SK-N-SH treated with all-trans-retinoic acid at 6 μM for 48 hours (cell line): ENCODE data around the gene SLC38A8.

ENCODE experiments used
- TF ChIP-seq, protein P1 (sequence below): fragments of 250-450 bp; sonication (Bioruptor Pico); IDR thresholded peaks from 2 replicates; pipeline ENCODE4 v1.5.0; 2020; ENCODE audit warnings: mild to moderate bottlenecking, moderate library complexity
- TF ChIP-seq, protein P2 (sequence below): fragments of 250-450 bp; sonication (Bioruptor Pico); IDR thresholded peaks from 2 replicates; pipeline ENCODE4 v1.8.0; 2021; ENCODE audit warnings: low read depth, mild to moderate bottlenecking, moderate library complexity, borderline replicate concordance
- TF ChIP-seq, protein P3 (sequence below): fragments of 250-450 bp; sonication (Bioruptor Pico); IDR thresholded peaks from 2 replicates; pipeline ENCODE4 v1.5.1; 2020; ENCODE audit warnings: low read depth, mild to moderate bottlenecking, moderate library complexity
- TF ChIP-seq, protein P4 (sequence below): fragments of 250-450 bp; sonication (Bioruptor Pico); IDR thresholded peaks from 2 replicates; pipeline ENCODE4 v1.8.0; 2020; ENCODE audit warnings: mild to moderate bottlenecking, moderate library complexity, borderline replicate concordance
- TF ChIP-seq, protein P5 (sequence below): fragments of 250-450 bp; sonication (Bioruptor Pico); IDR thresholded peaks from 2 replicates; pipeline ENCODE4 v1.5.1; 2021; ENCODE audit warnings: mild to moderate bottlenecking, moderate library complexity

GRCh38 chr16:83971165-83972130, 71.1 kb downstream of the SLC38A8 start:
- TF ChIP-seq, protein P1, sequence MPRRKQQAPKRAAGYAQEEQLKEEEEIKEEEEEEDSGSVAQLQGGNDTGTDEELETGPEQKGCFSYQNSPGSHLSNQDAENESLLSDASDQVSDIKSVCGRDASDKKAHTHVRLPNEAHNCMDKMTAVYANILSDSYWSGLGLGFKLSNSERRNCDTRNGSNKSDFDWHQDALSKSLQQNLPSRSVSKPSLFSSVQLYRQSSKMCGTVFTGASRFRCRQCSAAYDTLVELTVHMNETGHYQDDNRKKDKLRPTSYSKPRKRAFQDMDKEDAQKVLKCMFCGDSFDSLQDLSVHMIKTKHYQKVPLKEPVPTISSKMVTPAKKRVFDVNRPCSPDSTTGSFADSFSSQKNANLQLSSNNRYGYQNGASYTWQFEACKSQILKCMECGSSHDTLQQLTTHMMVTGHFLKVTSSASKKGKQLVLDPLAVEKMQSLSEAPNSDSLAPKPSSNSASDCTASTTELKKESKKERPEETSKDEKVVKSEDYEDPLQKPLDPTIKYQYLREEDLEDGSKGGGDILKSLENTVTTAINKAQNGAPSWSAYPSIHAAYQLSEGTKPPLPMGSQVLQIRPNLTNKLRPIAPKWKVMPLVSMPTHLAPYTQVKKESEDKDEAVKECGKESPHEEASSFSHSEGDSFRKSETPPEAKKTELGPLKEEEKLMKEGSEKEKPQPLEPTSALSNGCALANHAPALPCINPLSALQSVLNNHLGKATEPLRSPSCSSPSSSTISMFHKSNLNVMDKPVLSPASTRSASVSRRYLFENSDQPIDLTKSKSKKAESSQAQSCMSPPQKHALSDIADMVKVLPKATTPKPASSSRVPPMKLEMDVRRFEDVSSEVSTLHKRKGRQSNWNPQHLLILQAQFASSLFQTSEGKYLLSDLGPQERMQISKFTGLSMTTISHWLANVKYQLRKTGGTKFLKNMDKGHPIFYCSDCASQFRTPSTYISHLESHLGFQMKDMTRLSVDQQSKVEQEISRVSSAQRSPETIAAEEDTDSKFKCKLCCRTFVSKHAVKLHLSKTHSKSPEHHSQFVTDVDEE (CRISPR knock-in tag): no peak
- TF ChIP-seq, protein P2, sequence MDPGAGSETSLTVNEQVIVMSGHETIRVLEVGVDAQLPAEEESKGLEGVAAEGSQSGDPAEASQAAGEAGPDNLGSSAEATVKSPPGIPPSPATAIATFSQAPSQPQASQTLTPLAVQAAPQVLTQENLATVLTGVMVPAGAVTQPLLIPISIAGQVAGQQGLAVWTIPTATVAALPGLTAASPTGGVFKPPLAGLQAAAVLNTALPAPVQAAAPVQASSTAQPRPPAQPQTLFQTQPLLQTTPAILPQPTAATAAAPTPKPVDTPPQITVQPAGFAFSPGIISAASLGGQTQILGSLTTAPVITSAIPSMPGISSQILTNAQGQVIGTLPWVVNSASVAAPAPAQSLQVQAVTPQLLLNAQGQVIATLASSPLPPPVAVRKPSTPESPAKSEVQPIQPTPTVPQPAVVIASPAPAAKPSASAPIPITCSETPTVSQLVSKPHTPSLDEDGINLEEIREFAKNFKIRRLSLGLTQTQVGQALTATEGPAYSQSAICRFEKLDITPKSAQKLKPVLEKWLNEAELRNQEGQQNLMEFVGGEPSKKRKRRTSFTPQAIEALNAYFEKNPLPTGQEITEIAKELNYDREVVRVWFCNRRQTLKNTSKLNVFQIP (CRISPR knock-in tag): no peak
- TF ChIP-seq, protein P3, sequence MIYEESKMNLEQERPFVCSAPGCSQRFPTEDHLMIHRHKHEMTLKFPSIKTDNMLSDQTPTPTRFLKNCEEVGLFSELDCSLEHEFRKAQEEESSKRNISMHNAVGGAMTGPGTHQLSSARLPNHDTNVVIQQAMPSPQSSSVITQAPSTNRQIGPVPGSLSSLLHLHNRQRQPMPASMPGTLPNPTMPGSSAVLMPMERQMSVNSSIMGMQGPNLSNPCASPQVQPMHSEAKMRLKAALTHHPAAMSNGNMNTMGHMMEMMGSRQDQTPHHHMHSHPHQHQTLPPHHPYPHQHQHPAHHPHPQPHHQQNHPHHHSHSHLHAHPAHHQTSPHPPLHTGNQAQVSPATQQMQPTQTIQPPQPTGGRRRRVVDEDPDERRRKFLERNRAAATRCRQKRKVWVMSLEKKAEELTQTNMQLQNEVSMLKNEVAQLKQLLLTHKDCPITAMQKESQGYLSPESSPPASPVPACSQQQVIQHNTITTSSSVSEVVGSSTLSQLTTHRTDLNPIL (CRISPR knock-in tag): no peak
- TF ChIP-seq, protein P4, sequence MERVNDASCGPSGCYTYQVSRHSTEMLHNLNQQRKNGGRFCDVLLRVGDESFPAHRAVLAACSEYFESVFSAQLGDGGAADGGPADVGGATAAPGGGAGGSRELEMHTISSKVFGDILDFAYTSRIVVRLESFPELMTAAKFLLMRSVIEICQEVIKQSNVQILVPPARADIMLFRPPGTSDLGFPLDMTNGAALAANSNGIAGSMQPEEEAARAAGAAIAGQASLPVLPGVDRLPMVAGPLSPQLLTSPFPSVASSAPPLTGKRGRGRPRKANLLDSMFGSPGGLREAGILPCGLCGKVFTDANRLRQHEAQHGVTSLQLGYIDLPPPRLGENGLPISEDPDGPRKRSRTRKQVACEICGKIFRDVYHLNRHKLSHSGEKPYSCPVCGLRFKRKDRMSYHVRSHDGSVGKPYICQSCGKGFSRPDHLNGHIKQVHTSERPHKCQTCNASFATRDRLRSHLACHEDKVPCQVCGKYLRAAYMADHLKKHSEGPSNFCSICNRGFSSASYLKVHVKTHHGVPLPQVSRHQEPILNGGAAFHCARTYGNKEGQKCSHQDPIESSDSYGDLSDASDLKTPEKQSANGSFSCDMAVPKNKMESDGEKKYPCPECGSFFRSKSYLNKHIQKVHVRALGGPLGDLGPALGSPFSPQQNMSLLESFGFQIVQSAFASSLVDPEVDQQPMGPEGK (CRISPR knock-in tag): no peak
- TF ChIP-seq, protein P5, sequence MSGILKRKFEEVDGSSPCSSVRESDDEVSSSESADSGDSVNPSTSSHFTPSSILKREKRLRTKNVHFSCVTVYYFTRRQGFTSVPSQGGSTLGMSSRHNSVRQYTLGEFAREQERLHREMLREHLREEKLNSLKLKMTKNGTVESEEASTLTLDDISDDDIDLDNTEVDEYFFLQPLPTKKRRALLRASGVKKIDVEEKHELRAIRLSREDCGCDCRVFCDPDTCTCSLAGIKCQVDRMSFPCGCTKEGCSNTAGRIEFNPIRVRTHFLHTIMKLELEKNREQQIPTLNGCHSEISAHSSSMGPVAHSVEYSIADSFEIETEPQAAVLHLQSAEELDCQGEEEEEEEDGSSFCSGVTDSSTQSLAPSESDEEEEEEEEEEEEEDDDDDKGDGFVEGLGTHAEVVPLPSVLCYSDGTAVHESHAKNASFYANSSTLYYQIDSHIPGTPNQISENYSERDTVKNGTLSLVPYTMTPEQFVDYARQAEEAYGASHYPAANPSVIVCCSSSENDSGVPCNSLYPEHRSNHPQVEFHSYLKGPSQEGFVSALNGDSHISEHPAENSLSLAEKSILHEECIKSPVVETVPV (CRISPR knock-in tag): no peak
